Raji (cell line): ENCODE measurements around the gene RBMS3.

ENCODE experiments used
- POLR2A ChIP-seq: IDR thresholded peaks from 2 replicates; pipeline ENCODE4 v1.6.1; 2011; ENCODE audit warnings: low read depth, low read length, control low read depth; ENCODE audit not compliant: insufficient read depth

The RBMS3 gene

GRCh38 chr3:29561651-29562149 is 280.8 kb downstream of the RBMS3 start:
- no peak for TF ChIP-seq POLR2A

DNA sequence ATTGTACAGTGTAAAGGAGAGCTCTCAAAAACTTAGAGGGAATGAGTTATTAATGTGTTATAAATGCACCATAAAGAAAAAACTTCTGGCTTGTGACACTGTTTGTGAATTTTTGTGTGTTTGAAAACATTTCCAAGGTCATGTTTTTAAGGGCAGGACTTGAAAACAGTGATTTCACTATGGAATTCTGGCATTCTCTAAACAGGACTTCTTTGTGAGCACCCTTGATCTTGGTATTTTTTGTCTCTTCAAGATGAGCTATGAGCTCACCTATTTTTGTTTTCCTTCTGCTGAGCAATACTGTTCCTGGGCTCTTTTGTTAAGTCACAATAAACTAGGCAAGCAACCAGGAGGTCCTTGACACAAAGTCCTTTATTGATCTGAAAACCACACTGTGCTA is 284.4 kb downstream of the RBMS3 start:
- TF ChIP-seq POLR2A, result no peak

DNA sequence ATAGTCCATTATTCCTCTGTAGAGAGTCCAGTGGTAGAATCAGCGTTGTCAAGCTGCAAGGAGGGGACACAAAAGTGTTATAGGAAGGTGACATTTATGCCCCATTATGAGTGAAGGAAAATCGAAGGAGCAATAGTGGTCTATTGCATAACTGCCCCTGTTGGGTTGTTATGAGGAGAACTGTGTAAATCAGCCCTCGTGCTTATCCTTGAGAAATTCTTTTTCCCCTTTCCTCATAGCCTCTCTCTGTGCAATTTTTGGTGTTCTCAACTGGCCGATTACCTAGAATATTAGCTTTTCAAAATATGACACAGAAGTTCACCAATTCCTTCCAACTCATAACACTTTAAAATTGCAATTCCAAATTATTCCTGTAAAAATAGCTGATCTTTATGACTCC is 286.6 kb downstream of the RBMS3 start:
- TF ChIP-seq POLR2A, result no peak

DNA sequence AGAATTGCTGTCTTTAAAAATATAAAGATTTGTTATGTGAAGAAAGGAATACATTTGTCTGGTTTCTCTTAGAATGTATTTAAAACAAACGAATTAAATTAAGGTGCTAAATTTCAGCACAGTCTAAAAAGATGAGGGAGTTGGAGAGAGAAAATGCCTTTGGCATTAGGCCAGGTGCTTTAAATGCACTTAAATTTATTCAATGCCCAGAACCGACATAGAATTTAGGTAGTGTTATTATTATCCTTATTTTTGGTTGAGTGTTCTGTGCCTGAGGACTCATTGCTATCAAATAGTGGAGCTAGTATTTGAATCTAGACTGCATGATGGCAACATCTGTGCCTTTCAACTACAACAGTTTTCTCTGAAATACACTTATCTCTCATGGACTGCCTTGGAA is 287.5 kb downstream of the RBMS3 start:
- no peak for TF ChIP-seq POLR2A

DNA sequence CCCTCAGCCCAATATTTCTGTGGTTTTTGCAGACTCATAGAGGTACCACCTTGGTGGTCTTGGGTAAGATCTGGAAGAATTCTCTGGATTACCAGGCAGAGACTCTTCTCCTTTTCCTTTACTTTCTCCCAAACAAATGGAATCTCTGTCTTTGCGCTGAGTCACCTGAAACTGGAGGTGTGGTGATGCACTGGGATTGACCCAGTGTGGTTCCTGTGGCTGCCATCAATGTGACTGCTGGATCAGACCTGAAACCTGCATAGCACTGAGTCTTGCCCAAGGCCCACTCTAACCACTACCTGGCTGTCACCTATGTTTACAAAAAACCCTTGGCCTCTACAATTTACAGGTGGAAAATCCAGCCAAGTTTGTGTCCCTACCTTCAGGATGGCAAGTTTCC is 295.3 kb downstream of the RBMS3 start:
- TF ChIP-seq POLR2A, result no peak

- no peak for TF ChIP-seq POLR2A
Measured at GRCh38 chr3:29576675-29577074, 295.8 kb downstream of the RBMS3 start.

GRCh38 chr3:29577250-29577649 is 296.4 kb downstream of the RBMS3 start:
- TF ChIP-seq POLR2A, result no peak

GRCh38 chr3:29581311-29581710 is 300.4 kb downstream of the RBMS3 start:
- no peak for TF ChIP-seq POLR2A

- TF ChIP-seq POLR2A, result no peak
Measured at GRCh38 chr3:29582273-29582672, 301.4 kb downstream of the RBMS3 start.

- TF ChIP-seq POLR2A, result no peak
Measured at GRCh38 chr3:29583861-29584260, 303.0 kb downstream of the RBMS3 start.

- no peak for TF ChIP-seq POLR2A
Measured at GRCh38 chr3:29585368-29585767, 304.5 kb downstream of the RBMS3 start.

GRCh38 chr3:29587340-29587739 is 306.5 kb downstream of the RBMS3 start:
- TF ChIP-seq POLR2A, result no peak

- TF ChIP-seq POLR2A, result no peak
Measured at GRCh38 chr3:29590012-29590411, 309.1 kb downstream of the RBMS3 start.

DNA sequence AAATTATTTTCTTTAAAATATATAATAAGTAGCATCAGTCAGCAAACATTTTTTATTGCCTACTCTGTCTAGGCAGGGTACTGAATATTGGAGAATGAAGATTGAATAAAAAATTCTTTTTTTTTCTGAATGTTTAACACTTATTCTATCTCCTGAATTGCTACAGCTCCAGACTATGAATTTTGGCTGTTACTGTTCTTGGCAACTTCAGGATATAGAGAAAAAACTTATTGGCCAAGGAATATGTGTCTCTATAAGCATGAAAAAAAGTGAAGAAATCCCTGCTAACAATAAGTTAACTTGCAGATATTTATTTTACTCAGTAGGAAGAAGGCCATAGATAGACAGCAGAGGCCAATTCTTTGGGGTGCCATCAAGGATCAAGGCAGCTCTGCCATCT is 309.6 kb downstream of the RBMS3 start:
- TF ChIP-seq POLR2A, result no peak

DNA sequence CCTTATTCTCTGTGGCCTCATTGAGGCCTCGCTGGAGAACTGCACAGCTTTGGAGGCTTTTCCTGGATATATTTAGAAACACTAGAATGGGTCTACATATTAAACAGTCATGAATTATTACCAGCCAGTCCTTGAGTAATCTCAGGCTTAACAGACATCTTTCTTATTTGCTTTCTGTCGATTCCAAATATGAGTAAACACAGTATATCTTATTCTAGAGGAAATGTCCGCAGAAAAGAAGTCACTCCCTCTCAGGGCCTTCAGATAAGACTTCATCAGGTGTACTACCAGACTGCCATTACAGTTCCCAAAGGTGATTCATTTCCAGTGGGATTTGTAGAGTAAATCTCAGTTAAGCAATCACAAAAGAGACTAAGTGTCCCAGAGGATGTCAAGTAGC is 310.7 kb downstream of the RBMS3 start:
- TF ChIP-seq POLR2A, result no peak

GRCh38 chr3:29593802-29594201 is 312.9 kb downstream of the RBMS3 start:
- TF ChIP-seq POLR2A, result no peak

GRCh38 chr3:29594261-29594660 is 313.4 kb downstream of the RBMS3 start:
- no peak for TF ChIP-seq POLR2A
